ENCODE measurements around the gene RFX8. TPM values are rescaled to one million over a fixed set of nuclear protein-coding genes. Genes with fewer than 3 reads are reported as not detected.
"Not testable (repeated sequence)": the region's sequence is repeated elsewhere in the genome, so short reads cannot be mapped to it uniquely, and the experiment has no call there.

The RFX8 gene
- total and polyA plus RNA-seq, 2 of the 4 experiments (the other 2 are of a cell fraction): 2.9 to 5.3 TPM

DNA sequence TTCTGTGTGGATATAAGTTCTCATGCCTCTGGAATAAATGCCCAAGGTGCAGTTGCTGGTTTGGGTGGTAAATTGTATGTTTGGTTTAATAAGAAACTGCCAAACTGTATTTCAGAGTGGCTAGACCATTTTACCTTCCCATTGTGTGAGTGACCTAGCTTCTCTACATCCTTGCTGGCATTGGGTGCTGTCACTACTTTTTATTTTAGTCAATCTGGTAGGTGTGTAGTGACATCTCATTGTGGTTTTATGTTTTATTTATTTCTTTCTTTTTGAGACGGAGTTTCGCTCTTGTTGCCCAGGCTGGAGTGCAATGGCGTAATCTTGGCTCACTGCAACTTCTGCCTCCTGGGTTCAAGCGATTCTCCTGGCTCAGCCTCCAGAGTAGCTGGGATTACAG lies 36.4 kb downstream of the RFX8 start:
- H3K36me3 ChIP-seq (ENCODE audit: control insufficient read depth, insufficient read depth, low read length); H3K56ac ChIP-seq (ENCODE audit: extremely low read depth, insufficient read depth, low read length); BruUV-seq (replicated peaks); CTCF ChIA-PET; H2BK15ac ChIP-seq (ENCODE audit: low read depth, low read length); H4K5ac ChIP-seq (ENCODE audit: low read depth, low read length); H2AFZ ChIP-seq (replicated peaks; ENCODE audit: low read length, poor library complexity); H3K23ac ChIP-seq (ENCODE audit: low read depth, low read length); H4K20me1 ChIP-seq (ENCODE audit: insufficient read depth, low read length); H3K18ac ChIP-seq (ENCODE audit: low read depth, low read length); H3K9me3 ChIP-seq (ENCODE audit: control insufficient read depth, insufficient read depth, low read length); H2AK9ac ChIP-seq (replicated peaks; ENCODE audit: low read depth, low read length, poor library complexity); H3K4ac ChIP-seq (ENCODE audit: low read depth, low read length); H3K9ac ChIP-seq (ENCODE audit: low read depth, low read length); H4K91ac ChIP-seq (ENCODE audit: insufficient read depth, low read depth, low read length); H2BK5ac ChIP-seq (ENCODE audit: low read depth, low read length, poor library complexity, severe bottlenecking); DNase-seq; H3K14ac ChIP-seq (replicated peaks; ENCODE audit: low read depth, low read length); H4K8ac ChIP-seq (ENCODE audit: low read depth in 2 of 2, low read length in 2 of 2); H3K4me2 ChIP-seq (ENCODE audit: low read depth, low read length); H2AK5ac ChIP-seq (ENCODE audit: low read depth, low read length); dilution Hi-C loops (cut with HindIII; ENCODE audit: low sequenced_read_pairs, unreplicated experiment); intact Hi-C loops (cut with micrococcal nuclease); H3K4me3 ChIP-seq (ENCODE audit: insufficient read depth, low read depth, low read length); H2BK120ac ChIP-seq (ENCODE audit: low read depth, low read length); ATAC-seq (ENCODE audit: low read depth); H3K27ac ChIP-seq (ENCODE audit: insufficient read depth, low read length); H3K27me3 ChIP-seq (ENCODE audit: control insufficient read depth, insufficient read depth, low read length); H2BK20ac ChIP-seq (ENCODE audit: low read depth, low read length); in situ Hi-C loops (cut with MboI; ENCODE audit: low sequenced_read_pairs); POLR2A ChIA-PET (ENCODE audit: unreplicated experiment): not testable (repeated sequence)
- peaks cover 12% of the 10 kb centered on the region for H3K4me1 ChIP-seq (ENCODE audit: control insufficient read depth, insufficient read depth, low read length)
- WGBS, 2 experiments (ENCODE audit: extremely low coverage in 2 of 2, insufficient read length in 1 of 2): 67% methylated on average over 2 of the region's 4 CpGs; no CpG with 5 or more reads in 1 of the 2 experiments
- peaks cover 17 to 61% of the 10 kb centered on the region in 2 experiments for H3K79me1 ChIP-seq (ENCODE audit: low read depth in 1 of 2, low read length in 2 of 2)
- peaks cover 19% of the 10 kb centered on the region; the same call in 1 of the 2 replicates for H3K9me1 ChIP-seq (ENCODE audit: insufficient read depth, low read length)

Data from IMR-90 (cell line).